GM23338 (cell line): ENCODE measurements around the gene TSPAN1. TPM values are rescaled to one million over a fixed set of nuclear protein-coding genes. Genes with fewer than 3 reads are reported as not detected.

Experiments used
- ATAC-seq: fragments of 200-7000 bp; cut with Tn5 transposase; 3 replicates; pipeline ENCODE4 v1.9.1; 2020
- DNase-seq: peaks from one replicate; pipeline ENCODE4 v3.0.0-alpha.2; 2015; ENCODE audit warnings: low spot score
- H2AFZ ChIP-seq: fragments of 200-600 bp; sonication (generic); 2 replicates; pipeline ENCODE4 v1.8.0; 2016; ENCODE audit warnings: antibody characterized with exemption, mild to moderate bottlenecking, moderate library complexity
- H3F3A ChIP-seq: fragments of 200-600 bp; sonication (generic); replicated peaks from 2 replicates; pipeline ENCODE4 v1.8.0; 2017; ENCODE audit warnings: antibody characterized with exemption, mixed run types, low read depth
- H3K27ac ChIP-seq: fragments of 200-600 bp; sonication (generic); 2 replicates; pipeline ENCODE4 v1.6.1; 2016; ENCODE audit warnings: low read depth
- H3K27me3 ChIP-seq: fragments of 200-600 bp; sonication (generic); 2 replicates; pipeline ENCODE4 v1.8.0; 2016; ENCODE audit warnings: mild to moderate bottlenecking, mixed run types, moderate library complexity; ENCODE audit not compliant: insufficient read depth
- H3K36me3 ChIP-seq: fragments of 200-600 bp; sonication (generic); 2 replicates; pipeline ENCODE4 v1.8.0; 2016; ENCODE audit warnings: mild to moderate bottlenecking; ENCODE audit not compliant: insufficient read depth
- H3K4me1 ChIP-seq: fragments of 200-600 bp; sonication (generic); 2 replicates; pipeline ENCODE4 v1.8.0; 2016; ENCODE audit warnings: mild to moderate bottlenecking, moderate library complexity; ENCODE audit not compliant: insufficient read depth
- H3K4me2 ChIP-seq: fragments of 200-600 bp; sonication (generic); 2 replicates; pipeline ENCODE4 v1.7.1; 2017; ENCODE audit warnings: mixed run types
- H3K4me3 ChIP-seq: fragments of 200-600 bp; sonication (generic); 2 replicates; pipeline ENCODE4 v1.6.1; 2016; ENCODE audit warnings: mixed run types
- H3K79me2 ChIP-seq: fragments of 200-600 bp; sonication (generic); replicated peaks from 2 replicates; pipeline ENCODE4 v1.8.0; 2017; ENCODE audit warnings: mild to moderate bottlenecking; ENCODE audit not compliant: insufficient read depth
- H3K9me2 ChIP-seq: fragments of 200-600 bp; sonication (generic); 2 replicates; pipeline ENCODE4 v1.8.0; 2017; ENCODE audit not compliant: insufficient read depth
- H4K20me1 ChIP-seq: fragments of 200-600 bp; sonication (generic); replicated peaks from 2 replicates; pipeline ENCODE4 v1.8.0; 2017; ENCODE audit warnings: mild to moderate bottlenecking; ENCODE audit not compliant: insufficient read depth
- H3K27ac Mint-ChIP-seq: 2 replicates; pipeline ENCODE4 v1.8.0; 2020; ENCODE audit warnings: inconsistent platforms, mild to moderate bottlenecking, moderate library complexity, mixed read lengths
- H3K27me3 Mint-ChIP-seq: 3 replicates; pipeline ENCODE4 v1.8.0; 2022; ENCODE audit warnings: low read depth, mild to moderate bottlenecking, moderate library complexity, mixed read lengths, inconsistent platforms; ENCODE audit not compliant: insufficient read depth, poor library complexity
- H3K36me3 Mint-ChIP-seq: 3 replicates; pipeline ENCODE4 v1.8.0; 2021; ENCODE audit warnings: low read depth, mild to moderate bottlenecking, inconsistent platforms, moderate library complexity, mixed read lengths
- H3K4me1 Mint-ChIP-seq: 3 replicates; pipeline ENCODE4 v1.8.0; 2020; ENCODE audit warnings: mild to moderate bottlenecking, inconsistent platforms, mixed read lengths
- H3K4me3 Mint-ChIP-seq: 3 replicates; pipeline ENCODE4 v1.8.0; 2021; ENCODE audit warnings: moderate library complexity, mild to moderate bottlenecking, inconsistent platforms, mixed read lengths
- H3K9me3 Mint-ChIP-seq: 3 replicates; pipeline ENCODE4 v1.8.0; 2020; ENCODE audit warnings: moderate library complexity, mild to moderate bottlenecking, inconsistent platforms, mixed read lengths
- CREB1 ChIP-seq: fragments of 250-450 bp; sonication (Bioruptor Pico); IDR thresholded peaks from 2 replicates; pipeline ENCODE4 v1.5.0; 2020; ENCODE audit warnings: low read depth, mild to moderate bottlenecking, moderate library complexity
- ETS1 ChIP-seq: IDR thresholded peaks from 2 replicates; pipeline ENCODE4 v1.6.1; 2016; ENCODE audit warnings: antibody characterized with exemption
- EZH2 ChIP-seq: fragments of 200-600 bp; sonication (generic); IDR thresholded peaks from one replicate; pipeline ENCODE4 v1.8.0; 2017; ENCODE audit warnings: antibody characterized with exemption, mild to moderate bottlenecking, low read depth; ENCODE audit not compliant: unreplicated experiment
- STAT1 ChIP-seq: IDR thresholded peaks from one replicate; pipeline ENCODE4 v1.6.1; 2016; ENCODE audit warnings: antibody characterized with exemption; ENCODE audit not compliant: unreplicated experiment
- ZNF462 ChIP-seq: fragments of 250-450 bp; sonication (Bioruptor Pico); IDR thresholded peaks from 2 replicates; pipeline ENCODE4 v1.5.0; 2020; ENCODE audit warnings: mild to moderate bottlenecking, moderate library complexity
- polyA plus RNA-seq: library from polyadenylated mRNA; unstranded; fragments of >200 nt; fragmentation: Nextera tagmentation; extraction: Ambion mirVana; gene quantifications from 2 replicates; pipeline ENCODE4 v1.2.1, GENCODE V29; 2016
- total RNA-seq: library from RNA; depleted of rRNA; stranded (reverse); fragments of >200 nt; shearing (Covaris generic); gene quantifications from 2 replicates; pipeline ENCODE4 v1.2.3, GENCODE V29; 2014

The TSPAN1 gene
- total and polyA plus RNA-seq, 2 experiments from 2014 or later, result not detected

GRCh38 chr1:46171351-46171750 lies 3.5 kb upstream of the TSPAN1 start (continued):
- TF ChIP-seq ZNF462 (CRISPR knock-in tag) (no peak), ETS1 (no peak), CREB1 (no peak)

GRCh38 chr1:46171871-46172270 lies 3.0 kb upstream of the TSPAN1 start:
- Mint-ChIP-seq H3K27me3 (peaks cover 20% of the 10 kb centered on the region), H3K27ac (no peak overlapping the region), H3K36me3 (no peaks in the 10 kb centered on the region), H3K4me3 (no peak overlapping the region), H3K9me3 (no peaks in the 10 kb centered on the region), H3K4me1 (peaks cover 23% of the 10 kb centered on the region)
- Histone ChIP-seq H3K4me3 (no peak overlapping the region), H3K27me3 (peaks cover 6% of the 10 kb centered on the region), H3K36me3 (no peaks in the 10 kb centered on the region), H3F3A (no peaks in the 10 kb centered on the region), H2AFZ (peak overlapping the region; percentile 94), H3K4me1 (peaks cover 22% of the 10 kb centered on the region; the same call in 1 of the 2 replicates), H3K9me2 (no peaks in the 10 kb centered on the region), H4K20me1 (no peaks in the 10 kb centered on the region), H3K79me2 (no peaks in the 10 kb centered on the region), H3K27ac (no peak overlapping the region), H3K4me2 (no peak overlapping the region)
- TF ChIP-seq STAT1, result no peak
- no peak for TF ChIP-seq EZH2
- DNase-seq (peak; percentile 41), ATAC-seq (peak; percentile 18)
